GM23338 (cell line): ENCODE data around the gene PRXL2C. TPM values are rescaled to one million over a fixed set of nuclear protein-coding genes. Genes with fewer than 3 reads are reported as not detected.

Source experiments
- ATAC-seq: fragments of 200-7000 bp; cut with Tn5 transposase; 3 replicates; pipeline ENCODE4 v1.9.1; 2020
- DNase-seq: peaks from one replicate; pipeline ENCODE4 v3.0.0-alpha.2; 2015; ENCODE audit warnings: low spot score
- H2AFZ ChIP-seq: fragments of 200-600 bp; sonication (generic); 2 replicates; pipeline ENCODE4 v1.8.0; 2016; ENCODE audit warnings: antibody characterized with exemption, mild to moderate bottlenecking, moderate library complexity
- H3F3A ChIP-seq: fragments of 200-600 bp; sonication (generic); replicated peaks from 2 replicates; pipeline ENCODE4 v1.8.0; 2017; ENCODE audit warnings: antibody characterized with exemption, mixed run types, low read depth
- H3K27ac ChIP-seq: fragments of 200-600 bp; sonication (generic); 2 replicates; pipeline ENCODE4 v1.6.1; 2016; ENCODE audit warnings: low read depth
- H3K27me3 ChIP-seq: fragments of 200-600 bp; sonication (generic); 2 replicates; pipeline ENCODE4 v1.8.0; 2016; ENCODE audit warnings: mild to moderate bottlenecking, mixed run types, moderate library complexity; ENCODE audit not compliant: insufficient read depth
- H3K36me3 ChIP-seq: fragments of 200-600 bp; sonication (generic); 2 replicates; pipeline ENCODE4 v1.8.0; 2016; ENCODE audit warnings: mild to moderate bottlenecking; ENCODE audit not compliant: insufficient read depth
- H3K4me1 ChIP-seq: fragments of 200-600 bp; sonication (generic); 2 replicates; pipeline ENCODE4 v1.8.0; 2016; ENCODE audit warnings: mild to moderate bottlenecking, moderate library complexity; ENCODE audit not compliant: insufficient read depth
- H3K4me2 ChIP-seq: fragments of 200-600 bp; sonication (generic); 2 replicates; pipeline ENCODE4 v1.7.1; 2017; ENCODE audit warnings: mixed run types
- H3K4me3 ChIP-seq: fragments of 200-600 bp; sonication (generic); 2 replicates; pipeline ENCODE4 v1.6.1; 2016; ENCODE audit warnings: mixed run types
- H3K79me2 ChIP-seq: fragments of 200-600 bp; sonication (generic); replicated peaks from 2 replicates; pipeline ENCODE4 v1.8.0; 2017; ENCODE audit warnings: mild to moderate bottlenecking; ENCODE audit not compliant: insufficient read depth
- H3K9me2 ChIP-seq: fragments of 200-600 bp; sonication (generic); 2 replicates; pipeline ENCODE4 v1.8.0; 2017; ENCODE audit not compliant: insufficient read depth
- H4K20me1 ChIP-seq: fragments of 200-600 bp; sonication (generic); replicated peaks from 2 replicates; pipeline ENCODE4 v1.8.0; 2017; ENCODE audit warnings: mild to moderate bottlenecking; ENCODE audit not compliant: insufficient read depth
- H3K27ac Mint-ChIP-seq: 2 replicates; pipeline ENCODE4 v1.8.0; 2020; ENCODE audit warnings: inconsistent platforms, mild to moderate bottlenecking, moderate library complexity, mixed read lengths
- H3K27me3 Mint-ChIP-seq: 3 replicates; pipeline ENCODE4 v1.8.0; 2022; ENCODE audit warnings: low read depth, mild to moderate bottlenecking, moderate library complexity, mixed read lengths, inconsistent platforms; ENCODE audit not compliant: insufficient read depth, poor library complexity
- H3K36me3 Mint-ChIP-seq: 3 replicates; pipeline ENCODE4 v1.8.0; 2021; ENCODE audit warnings: low read depth, mild to moderate bottlenecking, inconsistent platforms, moderate library complexity, mixed read lengths
- H3K4me1 Mint-ChIP-seq: 3 replicates; pipeline ENCODE4 v1.8.0; 2020; ENCODE audit warnings: mild to moderate bottlenecking, inconsistent platforms, mixed read lengths
- H3K4me3 Mint-ChIP-seq: 3 replicates; pipeline ENCODE4 v1.8.0; 2021; ENCODE audit warnings: moderate library complexity, mild to moderate bottlenecking, inconsistent platforms, mixed read lengths
- H3K9me3 Mint-ChIP-seq: 3 replicates; pipeline ENCODE4 v1.8.0; 2020; ENCODE audit warnings: moderate library complexity, mild to moderate bottlenecking, inconsistent platforms, mixed read lengths
- CTCF ChIP-seq, 2 experiments: fragments of 200-600 bp in 1 of 2; sonication (generic) in 1 of 2; conservative IDR thresholded peaks; 2 replicates each; pipeline versions ENCODE4 v1.5.1 to v1.6.1; 2016 to 2017; ENCODE audit warnings: antibody characterized with exemption in 2 of 2, low read depth in 2 of 2, mild to moderate bottlenecking in 2 of 2, moderate library complexity in 1 of 2
- ETS1 ChIP-seq: IDR thresholded peaks from 2 replicates; pipeline ENCODE4 v1.6.1; 2016; ENCODE audit warnings: antibody characterized with exemption
- EZH2 ChIP-seq: fragments of 200-600 bp; sonication (generic); IDR thresholded peaks from one replicate; pipeline ENCODE4 v1.8.0; 2017; ENCODE audit warnings: antibody characterized with exemption, mild to moderate bottlenecking, low read depth; ENCODE audit not compliant: unreplicated experiment
- JUNB ChIP-seq: IDR thresholded peaks from one replicate; pipeline ENCODE4 v1.6.1; 2016; ENCODE audit warnings: antibody characterized with exemption; ENCODE audit not compliant: unreplicated experiment
- STAT1 ChIP-seq: IDR thresholded peaks from one replicate; pipeline ENCODE4 v1.6.1; 2016; ENCODE audit warnings: antibody characterized with exemption; ENCODE audit not compliant: unreplicated experiment
- ZNF114 ChIP-seq: fragments of 250-450 bp; sonication (Bioruptor Pico); IDR thresholded peaks from 2 replicates; pipeline ENCODE4 v1.5.0; 2020; ENCODE audit warnings: mild to moderate bottlenecking, moderate library complexity
- polyA plus RNA-seq: library from polyadenylated mRNA; unstranded; fragments of >200 nt; fragmentation: Nextera tagmentation; extraction: Ambion mirVana; gene quantifications from 2 replicates; pipeline ENCODE4 v1.2.1, GENCODE V29; 2016
- total RNA-seq: library from RNA; depleted of rRNA; stranded (reverse); fragments of >200 nt; shearing (Covaris generic); gene quantifications from 2 replicates; pipeline ENCODE4 v1.2.3, GENCODE V29; 2014
- TF ChIP-seq, protein P1 (sequence below): fragments of 250-450 bp; sonication (Bioruptor Pico); IDR thresholded peaks from 2 replicates; pipeline ENCODE4 v1.5.0; 2020; ENCODE audit warnings: mild to moderate bottlenecking, moderate library complexity

PRXL2C gene
- total and polyA plus RNA-seq, 2 experiments from 2014 or later: 5.2 to 7.9 TPM

DNA sequence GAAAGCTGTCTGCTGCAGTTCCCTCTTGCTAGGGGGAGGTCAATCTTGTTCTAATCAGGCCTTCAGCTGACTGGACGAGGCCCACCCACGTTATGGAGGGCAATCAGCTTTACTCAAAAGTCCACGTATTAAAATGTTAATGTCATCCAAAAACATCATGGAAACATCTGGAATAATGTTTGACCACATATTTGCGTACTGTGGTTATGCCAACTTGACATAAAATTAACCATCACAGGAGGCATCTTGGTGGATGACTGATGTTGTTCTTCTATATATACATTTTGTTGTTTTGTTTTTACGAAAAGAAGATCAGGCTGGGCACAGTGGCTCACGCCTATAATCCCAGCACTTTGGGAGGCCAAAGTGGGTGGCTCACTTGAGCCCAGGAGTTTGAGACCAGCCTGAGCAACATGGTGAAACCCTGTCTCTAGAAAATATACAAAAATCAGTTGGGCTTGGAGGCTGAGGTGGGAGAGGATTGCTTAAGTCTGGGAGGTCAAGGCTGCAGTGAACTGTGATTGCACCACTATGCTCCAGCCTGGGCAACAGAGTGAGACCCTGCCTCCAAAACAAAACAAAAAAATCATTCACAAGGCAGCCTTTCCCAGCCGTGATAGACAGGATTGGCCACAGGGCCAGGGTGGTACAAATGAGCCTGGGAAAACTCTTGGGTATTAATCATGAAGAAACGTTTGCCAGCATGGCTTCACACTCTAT, 33.8 kb upstream of the PRXL2C start (continued):
- TF ChIP-seq, protein P1, sequence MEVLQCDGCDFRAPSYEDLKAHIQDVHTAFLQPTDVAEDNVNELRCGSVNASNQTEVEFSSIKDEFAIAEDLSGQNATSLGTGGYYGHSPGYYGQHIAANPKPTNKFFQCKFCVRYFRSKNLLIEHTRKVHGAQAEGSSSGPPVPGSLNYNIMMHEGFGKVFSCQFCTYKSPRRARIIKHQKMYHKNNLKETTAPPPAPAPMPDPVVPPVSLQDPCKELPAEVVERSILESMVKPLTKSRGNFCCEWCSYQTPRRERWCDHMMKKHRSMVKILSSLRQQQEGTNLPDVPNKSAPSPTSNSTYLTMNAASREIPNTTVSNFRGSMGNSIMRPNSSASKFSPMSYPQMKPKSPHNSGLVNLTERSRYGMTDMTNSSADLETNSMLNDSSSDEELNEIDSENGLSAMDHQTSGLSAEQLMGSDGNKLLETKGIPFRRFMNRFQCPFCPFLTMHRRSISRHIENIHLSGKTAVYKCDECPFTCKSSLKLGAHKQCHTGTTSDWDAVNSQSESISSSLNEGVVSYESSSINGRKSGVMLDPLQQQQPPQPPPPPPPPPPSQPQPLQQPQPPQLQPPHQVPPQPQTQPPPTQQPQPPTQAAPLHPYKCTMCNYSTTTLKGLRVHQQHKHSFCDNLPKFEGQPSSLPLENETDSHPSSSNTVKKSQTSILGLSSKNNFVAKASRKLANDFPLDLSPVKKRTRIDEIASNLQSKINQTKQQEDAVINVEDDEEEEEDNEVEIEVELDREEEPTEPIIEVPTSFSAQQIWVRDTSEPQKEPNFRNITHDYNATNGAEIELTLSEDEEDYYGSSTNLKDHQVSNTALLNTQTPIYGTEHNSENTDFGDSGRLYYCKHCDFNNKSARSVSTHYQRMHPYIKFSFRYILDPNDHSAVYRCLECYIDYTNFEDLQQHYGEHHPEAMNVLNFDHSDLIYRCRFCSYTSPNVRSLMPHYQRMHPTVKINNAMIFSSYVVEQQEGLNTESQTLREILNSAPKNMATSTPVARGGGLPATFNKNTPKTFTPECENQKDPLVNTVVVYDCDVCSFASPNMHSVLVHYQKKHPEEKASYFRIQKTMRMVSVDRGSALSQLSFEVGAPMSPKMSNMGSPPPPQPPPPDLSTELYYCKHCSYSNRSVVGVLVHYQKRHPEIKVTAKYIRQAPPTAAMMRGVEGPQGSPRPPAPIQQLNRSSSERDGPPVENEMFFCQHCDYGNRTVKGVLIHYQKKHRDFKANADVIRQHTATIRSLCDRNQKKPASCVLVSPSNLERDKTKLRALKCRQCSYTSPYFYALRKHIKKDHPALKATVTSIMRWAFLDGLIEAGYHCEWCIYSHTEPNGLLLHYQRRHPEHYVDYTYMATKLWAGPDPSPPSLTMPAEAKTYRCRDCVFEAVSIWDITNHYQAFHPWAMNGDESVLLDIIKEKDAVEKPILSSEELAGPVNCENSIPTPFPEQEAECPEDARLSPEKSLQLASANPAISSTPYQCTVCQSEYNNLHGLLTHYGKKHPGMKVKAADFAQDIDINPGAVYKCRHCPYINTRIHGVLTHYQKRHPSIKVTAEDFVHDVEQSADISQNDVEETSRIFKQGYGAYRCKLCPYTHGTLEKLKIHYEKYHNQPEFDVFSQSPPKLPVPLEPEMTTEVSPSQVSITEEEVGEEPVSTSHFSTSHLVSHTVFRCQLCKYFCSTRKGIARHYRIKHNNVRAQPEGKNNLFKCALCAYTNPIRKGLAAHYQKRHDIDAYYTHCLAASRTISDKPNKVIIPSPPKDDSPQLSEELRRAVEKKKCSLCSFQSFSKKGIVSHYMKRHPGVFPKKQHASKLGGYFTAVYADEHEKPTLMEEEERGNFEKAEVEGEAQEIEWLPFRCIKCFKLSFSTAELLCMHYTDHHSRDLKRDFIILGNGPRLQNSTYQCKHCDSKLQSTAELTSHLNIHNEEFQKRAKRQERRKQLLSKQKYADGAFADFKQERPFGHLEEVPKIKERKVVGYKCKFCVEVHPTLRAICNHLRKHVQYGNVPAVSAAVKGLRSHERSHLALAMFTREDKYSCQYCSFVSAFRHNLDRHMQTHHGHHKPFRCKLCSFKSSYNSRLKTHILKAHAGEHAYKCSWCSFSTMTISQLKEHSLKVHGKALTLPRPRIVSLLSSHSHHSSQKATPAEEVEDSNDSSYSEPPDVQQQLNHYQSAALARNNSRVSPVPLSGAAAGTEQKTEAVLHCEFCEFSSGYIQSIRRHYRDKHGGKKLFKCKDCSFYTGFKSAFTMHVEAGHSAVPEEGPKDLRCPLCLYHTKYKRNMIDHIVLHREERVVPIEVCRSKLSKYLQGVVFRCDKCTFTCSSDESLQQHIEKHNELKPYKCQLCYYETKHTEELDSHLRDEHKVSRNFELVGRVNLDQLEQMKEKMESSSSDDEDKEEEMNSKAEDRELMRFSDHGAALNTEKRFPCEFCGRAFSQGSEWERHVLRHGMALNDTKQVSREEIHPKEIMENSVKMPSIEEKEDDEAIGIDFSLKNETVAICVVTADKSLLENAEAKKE: no peak
- TF ChIP-seq EZH2: no peak
- TF ChIP-seq CTCF (conservative IDR thresholded peaks at IDR 0.05; ENCODE audit: low read depth in 2 of 2): no peak
- TF ChIP-seq STAT1: no peak
- no peak for TF ChIP-seq ZNF114 (CRISPR knock-in tag)
- TF ChIP-seq JUNB: no peak

DNA sequence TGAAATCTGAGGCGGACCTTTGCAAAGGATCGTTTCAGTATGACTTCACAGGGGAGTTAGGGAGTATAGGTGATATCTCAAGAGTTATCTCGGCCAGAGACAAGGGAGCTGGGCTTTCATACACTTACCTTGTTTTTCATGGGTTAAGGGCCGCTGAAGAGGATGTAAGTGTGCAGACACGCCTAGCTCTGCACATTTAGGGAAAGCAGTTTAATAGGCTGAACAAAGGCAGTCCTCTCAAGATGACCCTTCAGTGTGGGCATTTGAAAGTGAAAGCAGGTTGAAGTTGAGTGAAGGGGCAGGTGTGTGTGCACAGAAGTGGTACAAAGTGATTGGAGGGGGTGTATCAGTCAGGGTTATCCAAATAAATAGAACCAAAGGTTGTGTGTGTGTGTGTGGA, 33.1 kb upstream of the PRXL2C start:
- no peak for ATAC-seq
- TF ChIP-seq ETS1: no peak

More for the DNA sequence above, 33.1 kb upstream of the PRXL2C start:
- H3K27ac ChIP-seq: no peak overlapping the region
- H3K79me2 ChIP-seq: 0 out of 2 replicates have a peak, but pooled peaks cover 3% of the 10 kb centered on the region
- H3K4me2 ChIP-seq: 0 out of 2 replicates have a peak overlapping the region, but pooled peaks have one; percentile 48
- peaks cover 8% of the 10 kb centered on the region; the same call in 1 of the 2 replicates for H3F3A ChIP-seq
- 0 out of 2 replicates have a peak, but pooled peaks cover 3% of the 10 kb centered on the region for H4K20me1 ChIP-seq
- H3K4me3 ChIP-seq: peak overlapping the region; percentile 32; the same call in 1 of the 2 replicates
- Mint-ChIP-seq H3K27me3 (peaks cover 4% of the 10 kb centered on the region), H3K36me3 (peaks cover 20% of the 10 kb centered on the region), H3K27ac (no peak overlapping the region), H3K4me3 (no peak overlapping the region), H3K4me1 (peaks cover 2% of the 10 kb centered on the region; the same call in 2 of the 3 replicates), H3K9me3 (peaks cover 35% of the 10 kb centered on the region)
- DNase-seq: no peak
- H3K9me2 ChIP-seq: no peaks in the 10 kb centered on the region
- no peaks in the 10 kb centered on the region; the same call in 1 of the 2 replicates for H3K36me3 ChIP-seq
- H3K27me3 ChIP-seq: no peaks in the 10 kb centered on the region
- no peak overlapping the region for H2AFZ ChIP-seq
- no peaks in the 10 kb centered on the region for H3K4me1 ChIP-seq
